ENCODE measurements around the gene NAA80.

Gene NAA80

GRCh38 chr3:50258979-50259378, 40.2 kb downstream of the NAA80 start:
- TF ChIP-seq FOXK2 (IDR thresholded peaks at IDR 0.05) (no peak), FOXA1 (IDR thresholded peaks at IDR 0.05) (no peak), CTBP1 (IDR thresholded peaks at IDR 0.05; ENCODE audit: borderline replicate concordance) (no peak)
- ChIA-PET POLR2A (interaction anchor here (0.9 to 2.4 kb wide), 7 partner anchors 10 to 69 kb away, joined by 3 to 13 read pairs (median 6); partner anchors contain the start of genes GNAI2, IFRD2, SEMA3B and TUSC2), CTCF (interaction anchor here (0.7 to 4.0 kb wide), 6 partner anchors 9 to 64 kb away, joined by 3 to 31 read pairs (median 3); no protein-coding TSS in a partner anchor)
- no peak for DNase-seq (ENCODE audit: extremely low spot score)

- ChIA-PET POLR2A (interaction anchor here (1.6 kb wide), 2 partner anchors 12 to 30 kb away, joined by 6 to 7 read pairs; no protein-coding TSS in a partner anchor), CTCF (interaction anchor here (1.3 to 4.0 kb wide), 2 partner anchors 11 to 16 kb away, joined by 3 to 31 read pairs; no protein-coding TSS in a partner anchor)
- TF ChIP-seq BHLHE40 (IDR thresholded peaks at IDR 0.05; ENCODE audit: borderline replicate concordance) (no peak), L3MBTL2 (conservative IDR thresholded peaks at IDR 0.05) (no peak), HDGF (IDR thresholded peaks at IDR 0.05; ENCODE audit: borderline replicate concordance) (no peak), CTBP1 (IDR thresholded peaks at IDR 0.05; ENCODE audit: borderline replicate concordance) (no peak), ELF4 (IDR thresholded peaks at IDR 0.05) (no peak), FOXA1 (IDR thresholded peaks at IDR 0.05) (no peak), NFRKB (IDR thresholded peaks at IDR 0.05) (no peak), SP1 (IDR thresholded peaks at IDR 0.05) (no peak), FOXK2 (IDR thresholded peaks at IDR 0.05) (no peak), SUZ12 (IDR thresholded peaks at IDR 0.05) (no peak), TARDBP (IDR thresholded peaks at IDR 0.05) (no peak), ARNT (IDR thresholded peaks at IDR 0.05) (no peak), ZNF384 (IDR thresholded peaks at IDR 0.05) (no peak), PKNOX1 (IDR thresholded peaks at IDR 0.05) (no peak)
- no peak for DNase-seq (ENCODE audit: extremely low spot score)
Measured at GRCh38 chr3:50258029-50258680, 41.0 kb downstream of the NAA80 start.

DNA sequence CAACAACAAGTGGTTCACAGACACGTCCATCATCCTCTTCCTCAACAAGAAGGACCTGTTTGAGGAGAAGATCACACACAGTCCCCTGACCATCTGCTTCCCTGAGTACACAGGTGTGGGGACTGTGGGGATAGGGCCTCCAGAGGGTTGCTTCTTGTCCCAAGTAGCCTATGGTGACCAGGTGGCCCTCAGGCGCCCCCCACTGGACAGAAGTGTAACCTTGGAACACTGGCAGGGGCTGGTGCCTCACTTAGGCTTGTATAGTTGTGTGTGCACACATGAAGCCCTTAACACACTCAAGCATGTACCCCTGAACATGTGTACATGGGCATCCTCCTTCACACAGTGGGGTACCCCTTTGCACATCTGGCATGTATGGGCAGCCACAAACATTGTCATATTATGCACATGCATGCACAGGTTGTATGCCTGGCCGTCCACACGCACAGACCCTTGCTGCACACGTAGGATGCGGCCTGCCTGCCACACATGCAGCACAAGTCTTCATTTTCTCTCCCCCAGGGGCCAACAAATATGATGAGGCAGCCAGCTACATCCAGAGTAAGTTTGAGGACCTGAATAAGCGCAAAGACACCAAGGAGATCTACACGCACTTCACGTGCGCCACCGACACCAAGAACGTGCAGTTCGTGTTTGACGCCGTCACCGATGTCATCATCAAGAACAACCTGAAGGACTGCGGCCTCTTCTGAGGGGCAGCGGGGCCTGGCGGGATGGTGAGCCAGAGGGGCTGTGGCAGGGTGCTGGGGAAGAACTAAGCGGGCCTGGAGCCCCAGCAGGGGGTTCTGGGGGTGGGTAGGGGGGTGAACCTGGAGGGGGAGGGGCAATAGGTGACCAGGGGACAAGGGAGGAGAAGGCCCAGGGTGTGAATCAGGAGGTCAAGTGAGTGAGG, 42.0 kb downstream of the NAA80 start:
- no peak for TF ChIP-seq NFRKB (IDR thresholded peaks at IDR 0.05)
- TF ChIP-seq ELF4 (IDR thresholded peaks at IDR 0.05) = no peak
- TF ChIP-seq SP1 (IDR thresholded peaks at IDR 0.05) = no peak
- no peak for TF ChIP-seq FOXK2 (IDR thresholded peaks at IDR 0.05)
- TF ChIP-seq BHLHE40 (IDR thresholded peaks at IDR 0.05; ENCODE audit: borderline replicate concordance) = no peak
- no peak for TF ChIP-seq PKNOX1 (IDR thresholded peaks at IDR 0.05)
- no peak for TF ChIP-seq ZNF384 (IDR thresholded peaks at IDR 0.05)
- TF ChIP-seq L3MBTL2 (conservative IDR thresholded peaks at IDR 0.05) = no peak
- TF ChIP-seq ARNT (IDR thresholded peaks at IDR 0.05) = no peak
- no peak for TF ChIP-seq HDGF (IDR thresholded peaks at IDR 0.05; ENCODE audit: borderline replicate concordance)
- TF ChIP-seq TARDBP (IDR thresholded peaks at IDR 0.05) = no peak
- DNase-seq (ENCODE audit: extremely low spot score) = peak; percentile 51
- POLR2A ChIA-PET = interaction anchor here (1.4 to 1.9 kb wide), 2 partner anchors 11 to 22 kb away, joined by 5 to 6 read pairs; partner anchors contain the start of gene GNAI2
- CTCF ChIA-PET = interaction anchor here (0.6 to 4.0 kb wide), 9 partner anchors 10 to 99 kb away, joined by 3 to 31 read pairs (median 3); partner anchors contain the start of gene GNAI2

DNA sequence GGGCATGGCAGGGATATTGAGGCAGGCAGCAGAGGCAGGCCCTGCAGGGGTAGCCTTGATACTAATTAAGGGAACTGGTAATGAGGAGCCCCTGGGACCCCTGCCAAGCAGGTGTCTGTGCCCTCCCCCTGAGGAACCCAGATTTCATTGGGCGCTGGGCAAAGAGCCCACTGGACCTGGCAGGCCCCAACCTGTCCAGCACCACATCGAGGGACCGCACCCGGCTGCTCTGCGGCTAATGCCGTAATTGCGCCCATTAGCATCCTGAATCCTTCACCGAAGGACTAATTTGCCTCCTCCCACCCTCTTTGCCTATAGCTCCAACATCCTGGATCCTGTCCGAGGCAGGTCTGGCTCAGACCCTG, 44.0 kb downstream of the NAA80 start:
- TF ChIP-seq ZNF384 (IDR thresholded peaks at IDR 0.05) (no peak), ELF4 (IDR thresholded peaks at IDR 0.05) (no peak), TARDBP (IDR thresholded peaks at IDR 0.05) (no peak), FOXA1 (IDR thresholded peaks at IDR 0.05) (no peak), LEF1 (IDR thresholded peaks at IDR 0.05; ENCODE audit: borderline replicate concordance) (no peak), CTBP1 (IDR thresholded peaks at IDR 0.05; ENCODE audit: borderline replicate concordance) (no peak), FOXM1 (IDR thresholded peaks at IDR 0.05; ENCODE audit: borderline replicate concordance) (no peak), BHLHE40 (IDR thresholded peaks at IDR 0.05; ENCODE audit: borderline replicate concordance) (no peak), PKNOX1 (IDR thresholded peaks at IDR 0.05) (no peak), NFRKB (IDR thresholded peaks at IDR 0.05) (no peak), FOXK2 (IDR thresholded peaks at IDR 0.05) (no peak), ARNT (IDR thresholded peaks at IDR 0.05) (no peak), SUZ12 (IDR thresholded peaks at IDR 0.05) (no peak), SP1 (IDR thresholded peaks at IDR 0.05) (no peak), HDGF (IDR thresholded peaks at IDR 0.05; ENCODE audit: borderline replicate concordance) (no peak), L3MBTL2 (conservative IDR thresholded peaks at IDR 0.05) (no peak)
- CTCF ChIA-PET = interaction anchor here (1.5 to 2.9 kb wide), 2 partner anchors 9 to 14 kb away, joined by 4 to 21 read pairs; no protein-coding TSS in a partner anchor
- POLR2A ChIA-PET = interaction anchor here (1.7 to 1.9 kb wide), 2 partner anchors 20 to 22 kb away, joined by 4 to 6 read pairs; partner anchors contain the start of gene GNAI2
- DNase-seq (ENCODE audit: extremely low spot score) = no peak

- ChIA-PET POLR2A (interaction anchor here (1.2 to 1.9 kb wide), 4 partner anchors 19 to 27 kb away, joined by 3 to 6 read pairs (median 4); partner anchors contain the start of gene GNAI2), CTCF (interaction anchor here (0.6 to 2.9 kb wide), 3 partner anchors 8 to 68 kb away, joined by 3 to 21 read pairs (median 3); partner anchors contain the start of gene HYAL2)
- DNase-seq (ENCODE audit: extremely low spot score) = no peak
- TF ChIP-seq SUZ12 (IDR thresholded peaks at IDR 0.05) (no peak), HDGF (IDR thresholded peaks at IDR 0.05; ENCODE audit: borderline replicate concordance) (no peak), ARNT (IDR thresholded peaks at IDR 0.05) (no peak), L3MBTL2 (conservative IDR thresholded peaks at IDR 0.05) (no peak), TARDBP (IDR thresholded peaks at IDR 0.05) (no peak), BHLHE40 (IDR thresholded peaks at IDR 0.05; ENCODE audit: borderline replicate concordance) (no peak), FOXK2 (IDR thresholded peaks at IDR 0.05) (no peak), FOXM1 (IDR thresholded peaks at IDR 0.05; ENCODE audit: borderline replicate concordance) (no peak), ZNF384 (IDR thresholded peaks at IDR 0.05) (no peak)
Measured at GRCh38 chr3:50254577-50255250, 44.5 kb downstream of the NAA80 start.
